Liver (tissue), 9 donors: ENCODE measurements around the gene MAP4K3. TPM values are rescaled to one million over a fixed set of nuclear protein-coding genes. Genes with fewer than 3 reads are reported as not detected.
A peak's percentile ranks its signal among the peaks of the same experiment; 100 is the strongest.

Source experiments
- DNase-seq: peaks from one replicate; pipeline ENCODE4 v3.0.0-alpha.2; 2017; ENCODE audit warnings: low spot score
- H3K27ac ChIP-seq, 2 donors: one replicate each; pipeline ENCODE4 v1.7.0; 2013; ENCODE audit warnings: inconsistent platforms in 2 of 2, low read length in 2 of 2, control low read depth in 1 of 2, low read depth in 1 of 2, mild to moderate bottlenecking in 1 of 2
- H3K27me3 ChIP-seq, 4 donors: one replicate each; pipeline versions ENCODE4 v1.6.1 to v1.7.0; 2013; ENCODE audit warnings: low read length in 3 of 4, inconsistent platforms in 1 of 4, mild to moderate bottlenecking in 1 of 4, moderate library complexity in 1 of 4; ENCODE audit not compliant: control insufficient read depth in 4 of 4, insufficient read depth in 4 of 4
- H3K36me3 ChIP-seq, 4 donors: one replicate each; pipeline versions ENCODE4 v1.6.1 to v1.7.0; 2013; ENCODE audit warnings: low read length in 3 of 4, mild to moderate bottlenecking in 3 of 4, low read depth in 1 of 4, moderate library complexity in 1 of 4; ENCODE audit not compliant: control insufficient read depth in 4 of 4, insufficient read depth in 3 of 4
- H3K4me1 ChIP-seq, 4 donors: one replicate each; pipeline versions ENCODE4 v1.6.1 to v1.7.0; 2013; ENCODE audit warnings: low read length in 3 of 4, mild to moderate bottlenecking in 3 of 4, moderate library complexity in 1 of 4; ENCODE audit not compliant: control insufficient read depth in 4 of 4, insufficient read depth in 4 of 4
- H3K4me3 ChIP-seq, 3 donors: one replicate each; pipeline versions ENCODE4 v1.6.1 to v1.7.0; 2013; ENCODE audit warnings: low read length in 3 of 3, control low read depth in 1 of 3, low read depth in 1 of 3, mild to moderate bottlenecking in 1 of 3
- H3K9ac ChIP-seq, 2 donors: one replicate each; pipeline ENCODE4 v1.7.0; 2013; ENCODE audit warnings: low read length in 2 of 2, mild to moderate bottlenecking in 2 of 2, moderate library complexity in 2 of 2, control low read depth in 1 of 2, low read depth in 1 of 2
- H3K9me3 ChIP-seq, 4 donors: one replicate each; pipeline versions ENCODE4 v1.6.1 to v1.7.0; 2013; ENCODE audit warnings: low read length in 3 of 4; ENCODE audit not compliant: control insufficient read depth in 4 of 4
- EGR1 ChIP-seq, 2 donors: IDR thresholded peaks; 2 replicates each; pipeline ENCODE4 v1.6.1; 2016 to 2018; ENCODE audit warnings: antibody characterized with exemption in 2 of 2, low read depth in 2 of 2
- FOXA2 ChIP-seq: IDR thresholded peaks from 2 replicates; pipeline ENCODE4 v1.6.1; 2016; ENCODE audit warnings: antibody characterized with exemption
- JUND ChIP-seq, 2 donors: IDR thresholded peaks; 2 replicates each; pipeline ENCODE4 v1.6.1; 2016; ENCODE audit warnings: antibody characterized with exemption in 2 of 2
- NR2F2 ChIP-seq: IDR thresholded peaks from 2 replicates; pipeline ENCODE4 v1.6.1; 2016; ENCODE audit warnings: antibody characterized with exemption
- WGBS: extraction: QIAGEN DNeasy Blood & Tissue Kit; methylation state at CpG from one replicate; pipeline ENCODE4 v1.1.7; 2013; 5-methylcytosine and 5-hydroxymethylcytosine counted together
- polyA plus RNA-seq, 2 donors: library from polyadenylated mRNA; stranded (reverse) in 1 of 2; unstranded in 1 of 2; fragments of 200-250 nt in 1 of 2; fragments of >200 nt in 1 of 2; fragmentation: Nextera tagmentation in 1 of 2; extraction: Ambion mirVana in 1 of 2; gene quantifications; one replicate each; pipeline versions ENCODE4 v1.2.1 to v1.2.3, GENCODE V29; 2013 to 2015
- total RNA-seq, 2 donors: library from RNA; depleted of rRNA; stranded (reverse); fragments of >200 nt; gene quantifications; one replicate each; pipeline ENCODE4 v1.2.3, GENCODE V29; 2014
- TF ChIP-seq, protein P1 (sequence below): IDR thresholded peaks from 2 replicates; pipeline ENCODE4 v1.6.1; 2016; ENCODE audit warnings: antibody characterized with exemption
- TF ChIP-seq, protein P2 (sequence below): IDR thresholded peaks from 2 replicates; pipeline ENCODE4 v1.6.1; 2016; ENCODE audit warnings: antibody characterized with exemption, mild to moderate bottlenecking
- donor health status: healthy.
- donor health status: healthy.
- donor health status: healthy.
- donor health status: healthy.
- donor health status: healthy.

The MAP4K3 gene
- total and polyA plus RNA-seq, 4 donors = 6.2 to 23.8 (median 10.9) TPM

DNA sequence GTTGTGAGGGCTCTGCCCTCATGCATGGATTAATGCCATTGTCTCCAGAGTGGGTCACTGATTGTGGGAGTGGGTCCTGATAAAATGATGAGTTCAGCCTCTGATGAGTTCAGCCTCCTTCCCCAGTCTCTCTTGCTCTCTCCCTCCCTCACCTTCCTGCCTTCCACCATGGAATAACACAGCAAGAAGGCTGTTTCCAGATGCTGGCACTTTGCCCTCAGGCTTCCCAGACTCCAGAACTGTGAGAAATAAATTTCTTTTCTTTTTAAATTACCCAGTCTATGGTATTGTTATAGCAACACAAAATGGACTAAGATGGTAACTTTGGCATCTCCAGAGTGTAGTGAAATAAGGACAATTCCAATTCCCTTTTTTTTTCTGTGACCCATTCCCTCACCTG lies 47.1 kb upstream of the MAP4K3 start:
- Histone ChIP-seq H3K27me3 (no peaks in the 10 kb centered on the region), H3K27ac (no peak overlapping the region), H3K36me3 (no peaks in the 10 kb centered on the region), H3K4me1 (no peaks in the 10 kb centered on the region), H3K9ac (no peak overlapping the region), H3K9me3 (no peaks in the 10 kb centered on the region), H3K4me3 (no peak overlapping the region)
- DNase-seq = no peak
- TF ChIP-seq, protein P1, sequence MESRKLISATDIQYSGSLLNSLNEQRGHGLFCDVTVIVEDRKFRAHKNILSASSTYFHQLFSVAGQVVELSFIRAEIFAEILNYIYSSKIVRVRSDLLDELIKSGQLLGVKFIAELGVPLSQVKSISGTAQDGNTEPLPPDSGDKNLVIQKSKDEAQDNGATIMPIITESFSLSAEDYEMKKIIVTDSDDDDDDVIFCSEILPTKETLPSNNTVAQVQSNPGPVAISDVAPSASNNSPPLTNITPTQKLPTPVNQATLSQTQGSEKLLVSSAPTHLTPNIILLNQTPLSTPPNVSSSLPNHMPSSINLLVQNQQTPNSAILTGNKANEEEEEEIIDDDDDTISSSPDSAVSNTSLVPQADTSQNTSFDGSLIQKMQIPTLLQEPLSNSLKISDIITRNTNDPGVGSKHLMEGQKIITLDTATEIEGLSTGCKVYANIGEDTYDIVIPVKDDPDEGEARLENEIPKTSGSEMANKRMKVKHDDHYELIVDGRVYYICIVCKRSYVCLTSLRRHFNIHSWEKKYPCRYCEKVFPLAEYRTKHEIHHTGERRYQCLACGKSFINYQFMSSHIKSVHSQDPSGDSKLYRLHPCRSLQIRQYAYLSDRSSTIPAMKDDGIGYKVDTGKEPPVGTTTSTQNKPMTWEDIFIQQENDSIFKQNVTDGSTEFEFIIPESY = no peak
- no peak for TF ChIP-seq EGR1 (IDR thresholded peaks at IDR 0.05; ENCODE audit: low read depth in 2 of 2)
- TF ChIP-seq NR2F2 = peak; percentile 1
- TF ChIP-seq FOXA2 = no peak

DNA sequence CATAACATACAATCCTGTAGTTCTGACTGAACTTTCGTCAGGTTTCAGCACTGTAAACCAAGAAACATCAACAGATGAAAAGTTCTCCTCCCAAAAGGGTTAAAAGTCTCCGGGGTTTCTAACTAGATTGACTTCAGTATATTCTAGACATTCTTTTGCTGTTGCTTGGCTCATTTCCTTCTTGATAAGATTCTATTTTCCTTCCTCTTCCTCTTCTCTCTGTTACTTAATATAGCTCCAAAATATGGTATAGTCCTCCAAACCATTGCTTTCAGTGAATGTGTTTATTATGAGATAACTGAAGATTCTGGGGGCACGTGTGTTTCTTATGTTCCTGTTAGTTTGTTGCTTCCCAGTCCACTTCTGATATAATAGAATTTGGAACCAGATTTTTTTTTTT lies 46.4 kb upstream of the MAP4K3 start:
- Histone ChIP-seq H3K9ac (no peak overlapping the region), H3K4me1 (no peaks in the 10 kb centered on the region), H3K27ac (no peak overlapping the region), H3K27me3 (no peaks in the 10 kb centered on the region), H3K4me3 (no peak overlapping the region), H3K9me3 (no peaks in the 10 kb centered on the region), H3K36me3 (peaks cover 0 to 2% (median 0%) of the 10 kb centered on the region in 4 donors)
- no peak for DNase-seq
- peak; percentile 3 for TF ChIP-seq NR2F2
- TF ChIP-seq, protein P1 = no peak
- TF ChIP-seq, protein P2, sequence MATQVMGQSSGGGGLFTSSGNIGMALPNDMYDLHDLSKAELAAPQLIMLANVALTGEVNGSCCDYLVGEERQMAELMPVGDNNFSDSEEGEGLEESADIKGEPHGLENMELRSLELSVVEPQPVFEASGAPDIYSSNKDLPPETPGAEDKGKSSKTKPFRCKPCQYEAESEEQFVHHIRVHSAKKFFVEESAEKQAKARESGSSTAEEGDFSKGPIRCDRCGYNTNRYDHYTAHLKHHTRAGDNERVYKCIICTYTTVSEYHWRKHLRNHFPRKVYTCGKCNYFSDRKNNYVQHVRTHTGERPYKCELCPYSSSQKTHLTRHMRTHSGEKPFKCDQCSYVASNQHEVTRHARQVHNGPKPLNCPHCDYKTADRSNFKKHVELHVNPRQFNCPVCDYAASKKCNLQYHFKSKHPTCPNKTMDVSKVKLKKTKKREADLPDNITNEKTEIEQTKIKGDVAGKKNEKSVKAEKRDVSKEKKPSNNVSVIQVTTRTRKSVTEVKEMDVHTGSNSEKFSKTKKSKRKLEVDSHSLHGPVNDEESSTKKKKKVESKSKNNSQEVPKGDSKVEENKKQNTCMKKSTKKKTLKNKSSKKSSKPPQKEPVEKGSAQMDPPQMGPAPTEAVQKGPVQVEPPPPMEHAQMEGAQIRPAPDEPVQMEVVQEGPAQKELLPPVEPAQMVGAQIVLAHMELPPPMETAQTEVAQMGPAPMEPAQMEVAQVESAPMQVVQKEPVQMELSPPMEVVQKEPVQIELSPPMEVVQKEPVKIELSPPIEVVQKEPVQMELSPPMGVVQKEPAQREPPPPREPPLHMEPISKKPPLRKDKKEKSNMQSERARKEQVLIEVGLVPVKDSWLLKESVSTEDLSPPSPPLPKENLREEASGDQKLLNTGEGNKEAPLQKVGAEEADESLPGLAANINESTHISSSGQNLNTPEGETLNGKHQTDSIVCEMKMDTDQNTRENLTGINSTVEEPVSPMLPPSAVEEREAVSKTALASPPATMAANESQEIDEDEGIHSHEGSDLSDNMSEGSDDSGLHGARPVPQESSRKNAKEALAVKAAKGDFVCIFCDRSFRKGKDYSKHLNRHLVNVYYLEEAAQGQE = no peak
- 55% methylated on average over 3 of the region's 3 CpGs for WGBS

DNA sequence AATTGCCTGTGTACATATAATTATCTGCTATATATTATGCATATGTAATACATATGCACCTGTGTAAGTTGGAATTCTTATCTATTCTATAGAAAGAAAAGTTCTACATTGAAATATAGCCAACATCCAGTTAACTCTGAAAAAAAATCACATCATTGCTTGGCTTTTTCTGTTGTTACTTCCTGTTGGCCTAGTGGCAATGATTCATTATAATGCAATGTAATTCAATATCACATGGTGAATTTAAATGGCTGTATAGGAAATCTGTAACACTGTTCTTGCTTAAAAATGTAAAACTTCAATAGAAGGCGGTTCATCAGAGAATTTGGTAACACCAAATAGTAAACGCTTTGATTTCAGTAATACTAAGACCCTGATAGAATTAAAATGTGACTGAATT lies 44.5 kb upstream of the MAP4K3 start:
- WGBS = 87% methylated on average over 2 of the region's 2 CpGs
- Histone ChIP-seq H3K27me3 (no peaks in the 10 kb centered on the region), H3K9me3 (no peaks in the 10 kb centered on the region), H3K36me3 (peaks cover 0 to 19% (median 2%) of the 10 kb centered on the region in 4 donors), H3K27ac (no peak overlapping the region), H3K4me1 (no peaks in the 10 kb centered on the region), H3K9ac (no peak overlapping the region), H3K4me3 (no peak overlapping the region)
- DNase-seq = no peak
- no peak for TF ChIP-seq JUND (IDR thresholded peaks at IDR 0.05)
